ENCODE data around the gene DDX25. TPM values are rescaled to one million over a fixed set of nuclear protein-coding genes. Genes with fewer than 3 reads are reported as not detected.

DDX25 gene
- total RNA-seq, 2 experiments from 2014 or later: not detected

GRCh38 chr11:125940145-125940544 is 35.8 kb downstream of the DDX25 start:
- ATAC-seq (ENCODE audit: poor library complexity): no peak
- no peak for DNase-seq
- Histone ChIP-seq H3K4me3 (ENCODE audit: low read length) (no peak overlapping the region), H3K27me3 (ENCODE audit: control insufficient read depth in 1 of 2, insufficient read depth in 2 of 2, low read length in 2 of 2) (peaks cover 0 to 3% of the 10 kb centered on the region in 2 experiments), H3K36me3 (ENCODE audit: insufficient read depth, low read length) (no peaks in the 10 kb centered on the region), H3K4me1 (ENCODE audit: insufficient read depth, low read length) (peaks cover 14% of the 10 kb centered on the region), H3K9me3 (ENCODE audit: control insufficient read depth in 1 of 2, insufficient read depth in 1 of 2, low read length in 2 of 2) (no peaks in the 10 kb centered on the region), H3K27ac (ENCODE audit: low read depth in 1 of 2, low read length in 2 of 2) (no peak overlapping the region)
- ChIA-PET POLR2A (no interaction called here), CTCF (interaction anchor here (2.3 kb wide), 1 partner anchor 15 kb away, joined by 6 read pairs; no protein-coding TSS in a partner anchor)
- no peaks in the 10 kb centered on the region for H3K36me3 Mint-ChIP-seq (ENCODE audit: low read depth)
- H3K27me3 Mint-ChIP-seq: no peaks in the 10 kb centered on the region
- H3K27ac Mint-ChIP-seq: no peak overlapping the region
- H3K9me3 Mint-ChIP-seq: no peaks in the 10 kb centered on the region
- no peak for TF ChIP-seq CTCF (IDR thresholded peaks at IDR 0.05)
- peaks cover 6% of the 10 kb centered on the region for H3K4me1 Mint-ChIP-seq (ENCODE audit: low read depth)
- H3K4me3 Mint-ChIP-seq: no peak overlapping the region
- intact Hi-C loops (cut with DNase I, micrococcal nuclease): loop anchor here in 1 of 2 experiments (5.0 kb wide), 1 partner anchor 182 kb away; no protein-coding TSS in a partner anchor

GRCh38 chr11:125941267-125941618 is 36.9 kb downstream of the DDX25 start:
- H3K27ac ChIP-seq (ENCODE audit: low read depth in 1 of 2, low read length in 2 of 2): no peak overlapping the region
- no peaks in the 10 kb centered on the region for H3K9me3 ChIP-seq (ENCODE audit: control insufficient read depth in 1 of 2, insufficient read depth in 1 of 2, low read length in 2 of 2)
- Mint-ChIP-seq H3K9me3 (no peaks in the 10 kb centered on the region), H3K36me3 (ENCODE audit: low read depth) (no peaks in the 10 kb centered on the region), H3K27me3 (no peaks in the 10 kb centered on the region), H3K27ac (no peak overlapping the region), H3K4me1 (ENCODE audit: low read depth) (peaks cover 6% of the 10 kb centered on the region), H3K4me3 (no peak overlapping the region)
- TF ChIP-seq CTCF (IDR thresholded peaks at IDR 0.05): no peak
- no peaks in the 10 kb centered on the region for H3K36me3 ChIP-seq (ENCODE audit: insufficient read depth, low read length)
- no peak overlapping the region for H3K4me3 ChIP-seq (ENCODE audit: low read length)
- intact Hi-C loops (cut with DNase I, micrococcal nuclease): loop anchor here in 1 of 2 experiments (5.0 kb wide), 1 partner anchor 181 kb away; no protein-coding TSS in a partner anchor
- DNase-seq (no peak), ATAC-seq (ENCODE audit: poor library complexity) (no peak)
- ChIA-PET CTCF (interaction anchor here (2.3 kb wide), 1 partner anchor 16 kb away, joined by 6 read pairs; no protein-coding TSS in a partner anchor), POLR2A (no interaction called here)
- peaks cover 0 to 3% of the 10 kb centered on the region in 2 experiments for H3K27me3 ChIP-seq (ENCODE audit: control insufficient read depth in 1 of 2, insufficient read depth in 2 of 2, low read length in 2 of 2)
- peaks cover 14% of the 10 kb centered on the region for H3K4me1 ChIP-seq (ENCODE audit: insufficient read depth, low read length)

- Mint-ChIP-seq H3K36me3 (ENCODE audit: low read depth) (no peaks in the 10 kb centered on the region), H3K9me3 (no peaks in the 10 kb centered on the region), H3K27ac (no peak overlapping the region), H3K4me3 (no peak overlapping the region), H3K4me1 (ENCODE audit: low read depth) (peaks cover 6% of the 10 kb centered on the region), H3K27me3 (no peaks in the 10 kb centered on the region)
- ChIA-PET CTCF (interaction anchor here (1.0 to 2.3 kb wide), 2 partner anchors 16 to 252 kb away, joined by 4 to 6 read pairs; no protein-coding TSS in a partner anchor), POLR2A (no interaction called here)
- Histone ChIP-seq H3K4me3 (ENCODE audit: low read length) (no peak overlapping the region), H3K27me3 (ENCODE audit: control insufficient read depth in 1 of 2, insufficient read depth in 2 of 2, low read length in 2 of 2) (peaks cover 0 to 3% of the 10 kb centered on the region in 2 experiments), H3K27ac (ENCODE audit: low read depth in 1 of 2, low read length in 2 of 2) (no peak overlapping the region), H3K4me1 (ENCODE audit: insufficient read depth, low read length) (peaks cover 14% of the 10 kb centered on the region), H3K9me3 (ENCODE audit: control insufficient read depth in 1 of 2, insufficient read depth in 1 of 2, low read length in 2 of 2) (no peaks in the 10 kb centered on the region), H3K36me3 (ENCODE audit: insufficient read depth, low read length) (no peaks in the 10 kb centered on the region)
- peak; percentile 62 for TF ChIP-seq CTCF (IDR thresholded peaks at IDR 0.05)
- intact Hi-C loops (cut with DNase I, micrococcal nuclease): loop anchor here (1.0 to 5.0 kb wide), 3 partner anchors 180 to 252 kb away; no protein-coding TSS in a partner anchor
- ATAC-seq (ENCODE audit: poor library complexity): no peak
- peak; percentile 11 to 64 (median 34) for DNase-seq
Measured at GRCh38 chr11:125941619-125942611, 37.6 kb downstream of the DDX25 start.

Data from CD4-positive, alpha-beta T cell (primary cell).